RWPE2 (cell line): ENCODE data around the gene PAX9.
"Not testable (repeated sequence)": the region's sequence is repeated elsewhere in the genome, so short reads cannot be mapped to it uniquely, and the experiment has no call there.

Source experiments
- ATAC-seq: fragments of 200-7000 bp; cut with Tn5 transposase; 3 replicates; pipeline ENCODE4 v1.9.1; 2021; ENCODE audit warnings: low read depth
- DNase-seq: peaks from one replicate; pipeline ENCODE4 v3.0.0-alpha.2; 2020; ENCODE audit warnings: low spot score
- H3K27ac ChIP-seq: fragments of 450-650 bp; 2 replicates; pipeline ENCODE4 v1.5.1; 2017; ENCODE audit warnings: mild to moderate bottlenecking; ENCODE audit not compliant: poor library complexity, severe bottlenecking
- H3K27me3 ChIP-seq: fragments of 250-450 bp; sonication (Bioruptor Pico); 2 replicates; pipeline ENCODE4 v1.5.1; 2021; ENCODE audit warnings: mild to moderate bottlenecking, moderate library complexity; ENCODE audit not compliant: insufficient read depth, poor library complexity, severe bottlenecking
- H3K36me3 ChIP-seq: fragments of 250-450 bp; sonication (Bioruptor Pico); 2 replicates; pipeline ENCODE4 v1.5.1; 2020; ENCODE audit warnings: low read depth, mild to moderate bottlenecking, moderate library complexity
- H3K4me1 ChIP-seq: fragments of 250-450 bp; sonication (Bioruptor Pico); 2 replicates; pipeline ENCODE4 v1.5.1; 2021; ENCODE audit warnings: mild to moderate bottlenecking, moderate library complexity; ENCODE audit not compliant: insufficient read depth, poor library complexity, severe bottlenecking
- H3K4me3 ChIP-seq: fragments of 250-450 bp; sonication (Bioruptor Pico); 2 replicates; pipeline ENCODE4 v1.5.1; 2021; ENCODE audit warnings: mild to moderate bottlenecking, moderate library complexity; ENCODE audit not compliant: severe bottlenecking
- H3K9me3 ChIP-seq: fragments of 250-450 bp; sonication (Bioruptor Pico); 2 replicates; pipeline ENCODE4 v1.5.1; 2021; ENCODE audit warnings: mild to moderate bottlenecking, moderate library complexity; ENCODE audit not compliant: severe bottlenecking
- TF ChIP-seq, protein P1 (sequence below): fragments of 450-650 bp; IDR thresholded peaks from one replicate; pipeline ENCODE4 v1.5.1; 2017; ENCODE audit warnings: mild to moderate bottlenecking, moderate library complexity; ENCODE audit not compliant: poor library complexity, severe bottlenecking

PAX9 gene

GRCh38 chr14:36684946-36685345, 23.3 kb downstream of the PAX9 start:
- TF ChIP-seq, protein P1, sequence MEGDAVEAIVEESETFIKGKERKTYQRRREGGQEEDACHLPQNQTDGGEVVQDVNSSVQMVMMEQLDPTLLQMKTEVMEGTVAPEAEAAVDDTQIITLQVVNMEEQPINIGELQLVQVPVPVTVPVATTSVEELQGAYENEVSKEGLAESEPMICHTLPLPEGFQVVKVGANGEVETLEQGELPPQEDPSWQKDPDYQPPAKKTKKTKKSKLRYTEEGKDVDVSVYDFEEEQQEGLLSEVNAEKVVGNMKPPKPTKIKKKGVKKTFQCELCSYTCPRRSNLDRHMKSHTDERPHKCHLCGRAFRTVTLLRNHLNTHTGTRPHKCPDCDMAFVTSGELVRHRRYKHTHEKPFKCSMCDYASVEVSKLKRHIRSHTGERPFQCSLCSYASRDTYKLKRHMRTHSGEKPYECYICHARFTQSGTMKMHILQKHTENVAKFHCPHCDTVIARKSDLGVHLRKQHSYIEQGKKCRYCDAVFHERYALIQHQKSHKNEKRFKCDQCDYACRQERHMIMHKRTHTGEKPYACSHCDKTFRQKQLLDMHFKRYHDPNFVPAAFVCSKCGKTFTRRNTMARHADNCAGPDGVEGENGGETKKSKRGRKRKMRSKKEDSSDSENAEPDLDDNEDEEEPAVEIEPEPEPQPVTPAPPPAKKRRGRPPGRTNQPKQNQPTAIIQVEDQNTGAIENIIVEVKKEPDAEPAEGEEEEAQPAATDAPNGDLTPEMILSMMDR: no peak
- Histone ChIP-seq H3K27ac (no peak overlapping the region), H3K36me3 (no peaks in the 10 kb centered on the region), H3K4me3 (no peak overlapping the region), H3K27me3 (no peaks in the 10 kb centered on the region), H3K9me3 (no peaks in the 10 kb centered on the region), H3K4me1 (no peaks in the 10 kb centered on the region)
- DNase-seq (no peak), ATAC-seq (no peak)

- H3K27ac ChIP-seq: peak overlapping the region; percentile 8
- H3K9me3 ChIP-seq: no peaks in the 10 kb centered on the region
- no peaks in the 10 kb centered on the region for H3K36me3 ChIP-seq
- H3K4me1 ChIP-seq: peaks cover 3% of the 10 kb centered on the region
- no peak overlapping the region for H3K4me3 ChIP-seq
- H3K27me3 ChIP-seq: no peaks in the 10 kb centered on the region
- TF ChIP-seq, protein P1: no peak
- DNase-seq: no peak
- ATAC-seq: peak; percentile 87
These were observed 28.8 kb downstream of the PAX9 start for GRCh38 chr14:36690311-36691040.

GRCh38 chr14:36699420-36699819, 37.8 kb downstream of the PAX9 start:
- DNase-seq, H3K36me3 ChIP-seq, ATAC-seq, H3K4me3 ChIP-seq, H3K4me1 ChIP-seq, H3K9me3 ChIP-seq, H3K27me3 ChIP-seq, H3K27ac ChIP-seq: not testable (repeated sequence)

- H3K27ac ChIP-seq: no peak overlapping the region
- no peak for DNase-seq
These were observed 39.0 kb downstream of the PAX9 start for GRCh38 chr14:36700651-36701050.

GRCh38 chr14:36701132-36701531, 39.5 kb downstream of the PAX9 start:
- ATAC-seq: no peak
- Histone ChIP-seq H3K36me3 (no peaks in the 10 kb centered on the region), H3K27ac (no peak overlapping the region), H3K4me1 (no peaks in the 10 kb centered on the region), H3K4me3 (no peak overlapping the region), H3K27me3 (no peaks in the 10 kb centered on the region), H3K9me3 (no peaks in the 10 kb centered on the region)
- TF ChIP-seq, protein P1: no peak
- no peak for DNase-seq

More at GRCh38 chr14:36700651-36701050, 39.0 kb downstream of the PAX9 start:
- TF ChIP-seq, protein P1: no peak
- H3K4me1 ChIP-seq: no peaks in the 10 kb centered on the region
- no peaks in the 10 kb centered on the region for H3K36me3 ChIP-seq
- no peaks in the 10 kb centered on the region for H3K9me3 ChIP-seq
- ATAC-seq: no peak
- H3K4me3 ChIP-seq: no peak overlapping the region
- no peaks in the 10 kb centered on the region for H3K27me3 ChIP-seq
